ENCODE data around the gene TMEM132D.

GRCh38 chr12:129665414-129665813, 238.4 kb downstream of the TMEM132D start:
- TF ChIP-seq CTCF (IDR thresholded peaks at IDR 0.05; ENCODE audit: extremely low read depth in 1 of 2, insufficient read depth in 1 of 2, low read depth in 1 of 2, low read length in 2 of 2) (no peak), POLR2AphosphoS5 (IDR thresholded peaks at IDR 0.05; ENCODE audit: insufficient read depth, low read depth, low read length) (no peak)
